HG03565 (cell line): ENCODE results near the gene CHST15.

ENCODE experiments used
- ATAC-seq: cut with Tn5 transposase; IDR thresholded peaks from one replicate; pipeline ENCODE4 v1.9.1; 2021; ENCODE audit warnings: mild to moderate bottlenecking, moderate library complexity; ENCODE audit not compliant: unreplicated experiment

Gene CHST15

DNA sequence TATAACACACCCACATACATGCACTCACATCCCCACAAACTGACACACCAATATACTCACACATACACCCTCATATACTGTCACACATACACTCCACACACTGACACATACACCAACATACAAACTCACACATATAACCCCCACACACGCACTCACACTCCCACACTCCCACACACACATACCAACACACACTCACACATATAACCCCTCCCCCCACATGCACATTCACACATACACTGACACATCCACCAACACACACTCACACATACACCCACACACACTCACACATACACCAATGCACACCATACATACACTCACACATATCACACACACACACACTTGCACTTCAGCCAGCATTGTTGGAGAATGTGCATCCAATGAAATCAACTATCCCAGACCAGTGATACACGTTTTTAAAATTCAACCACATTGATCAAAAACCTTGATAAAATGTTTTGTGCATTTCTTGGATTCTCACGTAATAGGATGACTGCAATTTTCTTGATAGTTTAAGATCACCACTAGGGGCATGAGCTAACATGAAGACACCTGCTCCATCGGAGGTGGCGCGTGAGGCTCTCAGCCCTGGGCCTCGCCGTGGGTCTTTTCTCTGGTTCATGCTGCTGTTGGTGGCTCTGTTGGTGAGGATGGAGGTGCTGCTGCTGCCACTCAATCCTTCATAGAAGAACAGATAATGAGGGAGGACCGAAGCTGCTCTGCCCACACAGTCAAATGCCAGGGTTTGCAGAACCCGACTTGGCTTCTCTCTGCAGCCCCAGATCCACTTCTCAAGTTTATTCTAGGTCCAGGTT lies 32.1 kb upstream of the CHST15 start:
- ATAC-seq = no peak

DNA sequence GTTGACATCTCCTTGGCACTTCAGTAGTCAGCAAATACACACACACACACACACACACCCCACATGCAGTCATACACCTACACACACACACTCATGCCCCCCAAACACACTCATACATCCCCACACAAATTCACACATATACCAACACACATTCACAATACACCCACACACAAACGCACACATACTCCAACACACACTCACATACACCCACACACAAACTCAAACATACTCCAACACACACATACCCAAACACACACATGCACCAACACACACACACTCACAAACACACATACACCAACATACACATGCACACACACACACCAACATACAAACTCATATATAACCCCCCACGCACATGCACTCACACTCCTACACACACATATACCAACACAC lies 31.4 kb upstream of the CHST15 start:
- no peak for ATAC-seq

DNA sequence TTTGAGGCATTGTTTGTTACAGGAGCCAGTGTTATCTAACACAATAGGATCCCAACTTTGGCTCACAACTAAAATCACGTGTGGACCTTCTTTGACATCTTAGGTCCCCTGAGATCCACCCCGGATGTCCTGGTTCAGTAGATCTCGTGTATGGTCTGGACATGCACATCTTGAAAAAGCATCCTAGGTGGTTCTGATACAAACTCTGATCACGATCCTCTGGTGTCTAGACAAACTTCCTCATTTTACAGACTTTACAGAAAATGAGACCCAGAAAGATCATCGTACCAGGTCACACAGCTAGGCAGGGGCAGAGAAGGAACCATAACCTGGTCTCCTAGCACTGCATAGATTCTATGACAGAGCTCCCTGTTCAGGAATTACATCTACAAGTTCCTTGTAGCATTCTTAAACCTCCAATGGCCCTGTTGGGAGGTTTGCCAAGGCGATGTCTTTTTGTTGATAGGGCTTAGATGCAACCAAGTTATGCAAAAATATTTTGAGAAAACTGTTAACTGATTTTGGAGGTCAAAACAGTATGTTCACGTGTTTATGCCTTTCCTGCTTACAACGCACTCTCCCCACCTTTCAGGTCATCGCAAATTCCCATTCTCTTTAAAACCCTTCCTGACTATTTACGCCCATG lies 30.8 kb upstream of the CHST15 start:
- peak; percentile 36 for ATAC-seq

DNA sequence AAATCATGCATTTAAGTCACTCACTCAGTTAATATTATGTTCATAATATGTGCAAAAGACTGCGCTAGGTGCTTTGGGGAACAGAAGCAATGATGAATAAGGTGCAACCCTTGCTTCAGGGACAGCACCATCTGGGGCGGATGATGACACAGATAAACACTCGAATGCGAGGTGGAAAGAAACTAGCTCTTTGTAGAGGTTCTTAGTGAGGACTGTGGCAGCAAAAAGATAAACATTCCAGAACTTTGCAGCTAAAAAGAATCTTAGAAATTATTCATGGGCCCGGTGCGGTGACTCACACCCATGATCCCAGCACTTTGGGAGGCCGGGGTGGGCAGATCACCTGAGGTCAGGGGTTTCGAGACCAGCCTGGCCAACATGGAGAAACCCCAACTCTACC lies 29.8 kb upstream of the CHST15 start:
- no peak for ATAC-seq

DNA sequence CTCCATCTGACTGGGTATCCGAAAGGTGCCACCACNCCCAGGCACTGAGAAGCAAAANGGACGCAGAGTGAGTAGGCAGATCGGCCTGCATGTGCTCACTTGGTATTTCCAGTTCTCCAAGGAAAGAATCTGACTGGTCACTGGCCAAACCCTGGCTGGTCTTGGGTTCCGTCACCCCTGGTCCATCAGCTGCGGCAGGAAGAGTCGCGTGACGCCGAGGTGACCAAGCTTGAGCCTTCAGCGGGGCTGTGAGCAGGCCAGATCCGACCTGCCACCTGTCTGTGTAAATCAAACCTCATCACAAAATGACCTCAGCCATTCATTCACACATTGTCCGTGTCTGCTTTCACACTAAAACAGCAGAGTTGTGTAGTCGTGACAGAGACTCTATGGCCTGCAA lies 28.8 kb upstream of the CHST15 start:
- no peak for ATAC-seq

DNA sequence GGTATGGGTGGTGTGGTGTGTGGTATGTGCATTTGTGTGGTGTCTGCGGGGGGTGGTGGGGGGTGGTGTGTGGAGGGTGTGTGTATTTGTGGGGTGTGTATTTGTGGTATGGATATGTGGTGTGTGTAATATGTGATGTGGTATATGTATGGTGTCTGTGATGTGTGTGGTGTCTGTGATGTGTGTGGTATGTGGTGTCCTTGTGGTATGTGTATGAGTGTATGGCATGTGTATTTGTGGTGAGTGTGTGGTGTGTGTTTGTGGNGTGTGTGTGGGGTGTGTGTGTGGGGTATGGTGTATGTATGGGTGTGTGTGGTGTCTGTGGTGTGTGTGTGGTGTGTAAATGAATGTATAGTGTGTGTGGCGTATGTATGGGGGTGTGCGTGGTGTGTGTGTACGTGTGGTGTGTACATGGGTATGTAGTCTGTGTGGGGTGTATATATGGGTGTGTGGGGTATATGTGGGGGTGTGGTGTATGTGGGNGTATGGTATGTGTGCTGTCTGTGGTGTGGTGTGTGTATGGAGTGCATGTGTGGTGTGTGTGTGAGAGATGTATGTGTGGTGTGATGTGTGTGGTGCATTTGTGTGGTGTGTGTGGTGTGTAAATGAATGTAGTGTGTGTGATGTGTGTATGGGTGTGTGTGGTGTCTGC lies 27.1 kb upstream of the CHST15 start:
- ATAC-seq = no peak

DNA sequence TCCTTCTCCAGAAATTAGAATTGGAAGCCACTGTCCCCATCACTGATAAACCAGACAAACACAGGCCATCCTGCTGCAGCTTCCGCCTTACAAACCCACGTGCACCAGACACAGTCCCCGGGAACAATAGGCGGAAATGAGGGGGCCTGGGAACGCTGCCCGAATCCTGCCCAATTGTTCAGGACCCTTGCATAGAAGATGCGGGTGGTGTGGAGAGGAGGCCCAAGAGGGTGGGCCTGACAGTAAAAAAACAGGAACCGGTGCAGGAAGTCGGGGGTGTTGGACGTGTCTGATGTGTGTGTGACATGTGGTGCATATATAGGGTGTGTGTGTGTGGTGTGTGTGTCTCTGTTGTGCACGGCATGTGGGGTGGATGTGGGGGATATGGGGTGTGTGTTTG lies 26.5 kb upstream of the CHST15 start:
- ATAC-seq = no peak

DNA sequence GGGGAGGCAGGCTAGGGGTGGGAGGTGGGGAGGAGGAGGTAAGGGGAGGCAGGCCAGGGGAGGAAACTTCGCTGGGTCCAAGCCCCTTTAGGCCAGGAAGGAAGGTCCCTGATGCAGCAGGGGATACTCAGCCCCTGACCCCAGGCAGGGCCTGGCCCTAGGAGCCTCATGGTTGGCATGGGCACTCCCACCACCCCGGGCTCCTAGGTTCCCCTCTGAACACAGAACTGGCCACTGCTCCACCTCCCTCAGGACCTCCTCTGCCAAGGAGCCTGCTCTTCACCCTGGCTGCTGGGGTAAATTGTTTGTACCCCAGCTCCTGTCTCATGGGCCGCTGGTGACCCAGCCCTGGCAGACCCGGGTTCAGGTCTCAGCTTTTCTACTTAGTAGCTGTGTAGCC lies 25.8 kb upstream of the CHST15 start:
- ATAC-seq = no peak

DNA sequence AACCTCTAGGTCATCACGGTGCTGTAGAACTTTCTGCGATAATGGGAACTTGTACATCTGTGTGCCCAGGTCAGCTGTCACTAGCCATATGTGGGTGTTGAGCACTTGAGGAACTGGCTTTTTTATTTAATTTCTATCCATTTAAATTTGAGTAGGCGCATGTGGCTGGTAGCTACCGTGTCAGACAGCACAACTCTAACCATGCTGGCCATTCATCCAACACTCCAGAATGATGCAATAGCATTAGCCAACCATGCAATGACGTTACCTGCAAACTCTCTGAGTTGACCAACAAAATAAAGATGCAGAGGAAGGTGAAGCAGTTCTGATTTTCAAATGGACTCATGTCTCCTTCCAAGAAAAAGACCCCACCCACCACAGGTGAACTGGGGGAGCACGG lies 24.4 kb upstream of the CHST15 start:
- no peak for ATAC-seq

DNA sequence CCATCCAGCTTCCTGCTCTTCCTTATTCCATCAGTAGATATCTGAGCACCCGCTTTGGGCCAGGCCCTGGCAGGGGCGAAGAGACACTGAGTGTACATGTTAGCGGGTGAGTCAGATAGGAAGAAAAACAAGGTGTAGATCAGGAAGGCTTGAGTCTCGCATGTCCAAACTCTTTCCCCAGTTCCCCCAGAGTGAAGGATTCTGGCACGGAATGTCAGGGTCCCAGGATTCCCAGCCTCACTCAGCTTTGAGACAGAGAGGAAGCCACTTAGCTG lies 24.1 kb upstream of the CHST15 start:
- ATAC-seq = no peak

DNA sequence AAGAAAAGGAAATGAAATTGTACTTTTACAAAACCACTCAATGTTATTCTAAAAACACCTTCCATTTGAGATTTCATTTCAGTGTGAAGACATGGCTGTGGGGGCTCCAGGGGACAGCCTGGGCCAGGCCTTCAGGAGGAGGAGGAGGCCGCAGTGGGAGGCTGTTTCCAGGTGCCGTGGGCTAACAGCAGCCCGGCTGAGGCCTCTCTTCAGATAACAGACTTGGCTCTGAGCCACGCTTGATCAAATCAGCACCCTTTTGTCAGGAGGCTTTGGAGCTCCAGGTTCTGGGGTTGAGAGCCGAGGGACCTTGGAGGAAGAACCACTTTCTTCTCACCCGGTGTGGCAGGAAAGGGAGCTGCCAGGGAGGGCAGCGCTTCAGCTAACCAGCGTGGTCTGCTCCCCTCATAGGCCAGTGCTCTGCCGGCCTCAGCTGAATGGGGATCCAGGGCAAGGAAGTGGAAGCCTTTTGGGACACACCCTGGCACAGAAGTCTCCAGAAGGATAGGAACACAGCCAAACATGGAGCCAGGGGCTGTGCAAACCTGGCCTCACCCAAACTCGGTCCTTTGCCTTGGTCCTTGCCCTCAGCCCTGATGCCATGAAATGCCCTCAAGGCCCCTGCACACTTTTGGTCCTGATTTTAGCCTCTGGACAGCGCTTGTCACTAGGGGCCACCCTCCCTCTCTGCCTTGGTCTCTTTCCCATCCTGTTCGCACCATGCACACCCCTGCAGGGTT lies 23.5 kb upstream of the CHST15 start:
- ATAC-seq = no peak

DNA sequence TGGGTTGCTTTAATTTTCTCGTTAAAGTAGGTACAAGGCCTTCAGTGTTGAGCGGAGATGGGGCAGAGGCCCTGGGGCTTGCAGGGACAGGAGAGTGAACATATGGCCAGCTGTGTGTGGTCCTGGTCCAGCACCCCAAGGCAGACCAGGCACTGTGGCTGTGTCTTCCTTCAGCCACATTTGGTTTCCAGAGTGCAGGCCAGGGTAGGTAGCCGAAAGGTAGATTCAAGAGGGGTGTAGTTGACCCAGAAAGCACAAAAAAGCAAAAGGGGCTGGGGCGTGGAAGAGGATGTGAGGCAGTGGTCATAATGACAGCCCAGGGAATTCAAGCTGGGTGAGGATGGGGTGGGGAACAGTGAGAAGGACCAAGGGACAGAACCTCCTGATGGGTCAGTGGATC lies 21.3 kb upstream of the CHST15 start:
- no peak for ATAC-seq

DNA sequence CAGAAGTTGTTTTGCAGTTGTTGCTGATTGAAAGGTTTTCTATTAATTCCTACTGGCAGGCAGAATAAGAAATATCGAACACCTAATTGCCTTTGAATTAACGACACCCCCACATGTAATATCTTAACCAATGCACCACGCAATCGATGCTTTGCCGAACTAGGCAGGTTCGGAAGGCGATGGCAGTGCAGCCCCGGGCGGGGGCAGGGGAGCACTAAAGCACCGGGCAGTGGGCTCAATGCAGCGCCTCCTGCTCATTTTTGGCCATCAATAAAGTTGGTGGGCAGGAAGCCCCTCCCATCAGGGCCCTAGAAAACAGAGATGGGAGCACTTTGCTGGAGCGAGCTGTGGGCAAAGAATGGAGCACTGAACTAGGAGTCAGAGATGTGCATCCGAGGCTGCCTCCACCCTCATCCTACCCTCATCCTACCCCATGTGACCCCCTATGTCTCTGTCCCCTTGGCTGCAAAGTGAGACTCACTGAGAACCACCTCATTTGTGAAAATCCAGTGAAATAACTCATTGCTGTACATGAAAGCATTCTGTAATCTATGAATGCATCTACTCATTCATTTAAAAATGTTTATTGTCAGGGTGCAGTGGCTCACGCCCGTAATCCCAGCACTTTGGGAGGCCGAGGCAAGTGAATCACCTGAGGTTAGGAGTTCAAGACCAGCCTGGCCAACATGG lies 19.6 kb upstream of the CHST15 start:
- ATAC-seq = no peak

DNA sequence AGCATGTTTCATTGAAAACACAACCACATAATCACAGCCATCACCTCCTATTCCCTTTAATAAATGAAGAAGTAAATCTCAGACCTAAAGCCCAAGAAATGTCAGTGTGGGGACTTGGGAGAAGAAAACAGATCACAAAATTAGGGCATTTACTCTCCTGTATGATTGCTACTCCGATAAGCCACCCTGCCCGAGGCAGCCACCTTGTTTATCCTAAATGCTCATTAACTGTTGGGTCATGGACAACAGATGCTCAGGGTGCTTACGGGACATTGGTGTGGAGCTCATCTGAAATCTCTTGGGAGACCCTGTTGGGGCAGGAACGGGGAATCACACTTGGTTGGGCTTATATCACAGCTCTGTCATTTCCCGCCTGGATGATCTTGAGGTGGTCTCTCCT lies 17.5 kb upstream of the CHST15 start:
- ATAC-seq = no peak

DNA sequence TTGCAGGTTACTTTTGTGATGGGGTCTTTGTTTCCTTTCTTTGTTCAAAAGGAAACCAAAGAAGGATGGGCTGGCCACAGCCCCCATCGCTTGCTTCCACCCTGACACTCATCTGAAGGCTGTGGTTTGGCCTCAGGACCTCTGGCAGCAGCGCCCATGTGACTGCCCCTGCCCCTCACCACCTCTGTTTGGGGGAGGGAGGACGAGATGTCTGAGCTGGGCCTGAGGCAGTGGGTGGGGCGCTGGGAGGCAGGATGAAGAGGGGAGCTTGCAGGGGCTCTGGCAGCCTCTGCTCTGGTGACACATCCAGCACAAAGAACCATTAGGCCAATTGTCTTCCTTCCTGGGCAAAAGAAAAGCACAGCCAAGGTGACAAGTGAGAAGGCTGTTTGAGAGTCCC lies 15.9 kb upstream of the CHST15 start:
- no peak for ATAC-seq

DNA sequence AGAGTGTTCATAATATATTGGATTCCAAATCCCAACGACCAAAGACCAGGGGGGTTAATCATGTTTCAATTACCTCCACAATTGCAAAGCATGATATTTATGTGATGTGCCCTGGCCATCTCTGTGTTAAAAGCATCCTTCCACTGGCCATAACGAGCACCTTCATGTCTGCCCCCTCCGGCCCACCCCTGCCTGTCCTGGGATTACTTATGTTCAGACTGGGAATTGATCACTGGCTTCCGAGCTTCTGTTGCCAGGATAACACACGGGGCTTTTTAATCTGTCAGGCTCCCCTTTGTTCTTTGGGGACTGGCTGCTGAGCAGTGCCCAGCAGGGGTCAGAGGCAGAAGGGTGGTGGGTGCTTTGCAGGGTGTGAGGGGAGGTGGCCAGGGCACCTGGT lies 13.7 kb upstream of the CHST15 start:
- no peak for ATAC-seq

DNA sequence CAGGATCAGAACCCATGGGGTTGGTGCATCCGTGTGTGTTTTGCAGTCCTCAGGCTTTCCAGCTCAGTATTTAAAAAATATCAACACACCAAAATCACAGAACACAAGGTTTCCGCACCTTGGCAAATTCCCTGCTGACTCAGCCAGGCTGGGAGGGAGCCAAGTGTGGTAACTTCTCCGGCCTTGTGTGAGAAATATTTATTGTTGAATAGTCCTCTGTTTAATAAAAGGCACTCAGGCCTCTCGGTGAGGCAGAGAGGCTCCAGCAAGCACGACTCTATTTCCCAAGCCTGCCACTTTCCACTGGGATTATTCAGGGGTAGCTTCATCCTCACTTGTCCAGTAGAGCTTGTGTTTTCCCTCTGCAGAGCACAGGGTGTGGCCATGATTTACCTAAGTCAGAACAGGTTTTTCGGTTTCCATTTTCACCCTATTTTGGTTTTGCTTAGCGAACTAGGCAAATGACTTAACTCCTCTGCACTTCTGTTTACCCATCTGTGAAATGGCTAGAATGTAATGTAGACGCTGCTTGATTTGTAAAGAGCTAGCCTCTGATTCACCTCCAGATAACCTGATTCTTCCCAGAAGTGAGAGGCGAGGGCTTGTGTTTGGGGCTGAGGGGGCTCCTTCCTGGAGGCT lies 13.0 kb upstream of the CHST15 start:
- ATAC-seq = peak; percentile 87

DNA sequence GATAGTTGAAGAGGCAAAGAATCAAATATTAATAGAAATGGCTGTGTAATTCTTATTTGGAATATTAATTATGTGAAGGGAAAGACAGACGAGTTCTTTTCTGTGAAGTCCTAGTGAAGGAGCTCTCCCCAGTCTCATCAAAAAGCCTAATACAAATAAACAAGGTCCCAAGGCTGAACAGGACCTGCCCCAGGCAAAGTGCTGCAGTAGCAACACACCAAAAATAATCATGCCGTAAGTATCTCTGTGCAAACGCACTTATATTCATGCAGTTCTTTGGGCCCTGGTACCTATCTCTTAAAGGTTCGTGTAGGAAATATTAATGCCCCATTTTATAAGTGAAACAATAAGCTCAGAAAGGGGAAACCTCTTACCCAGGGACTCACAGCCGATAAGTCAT lies 12.2 kb upstream of the CHST15 start:
- no peak for ATAC-seq

DNA sequence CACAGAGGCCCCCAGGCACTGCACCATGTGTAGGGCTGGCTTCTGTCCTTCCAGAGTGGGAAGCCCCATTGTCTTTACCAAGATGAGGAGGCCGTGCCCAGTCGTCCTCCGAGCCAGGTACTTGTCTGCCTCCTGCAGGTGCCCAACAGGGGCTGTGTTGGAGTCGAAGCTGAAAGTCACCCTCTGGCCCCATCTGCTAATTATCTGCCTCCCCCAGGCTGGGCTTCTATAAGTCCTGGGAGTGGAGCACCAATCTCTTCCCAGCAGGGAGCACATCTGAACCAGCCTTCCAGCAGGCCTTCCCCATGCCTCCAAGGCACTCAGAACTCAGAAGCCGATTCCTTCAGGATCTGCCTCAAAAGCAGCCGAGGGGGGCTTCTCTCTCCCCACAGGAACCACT lies 11.6 kb upstream of the CHST15 start:
- no peak for ATAC-seq

DNA sequence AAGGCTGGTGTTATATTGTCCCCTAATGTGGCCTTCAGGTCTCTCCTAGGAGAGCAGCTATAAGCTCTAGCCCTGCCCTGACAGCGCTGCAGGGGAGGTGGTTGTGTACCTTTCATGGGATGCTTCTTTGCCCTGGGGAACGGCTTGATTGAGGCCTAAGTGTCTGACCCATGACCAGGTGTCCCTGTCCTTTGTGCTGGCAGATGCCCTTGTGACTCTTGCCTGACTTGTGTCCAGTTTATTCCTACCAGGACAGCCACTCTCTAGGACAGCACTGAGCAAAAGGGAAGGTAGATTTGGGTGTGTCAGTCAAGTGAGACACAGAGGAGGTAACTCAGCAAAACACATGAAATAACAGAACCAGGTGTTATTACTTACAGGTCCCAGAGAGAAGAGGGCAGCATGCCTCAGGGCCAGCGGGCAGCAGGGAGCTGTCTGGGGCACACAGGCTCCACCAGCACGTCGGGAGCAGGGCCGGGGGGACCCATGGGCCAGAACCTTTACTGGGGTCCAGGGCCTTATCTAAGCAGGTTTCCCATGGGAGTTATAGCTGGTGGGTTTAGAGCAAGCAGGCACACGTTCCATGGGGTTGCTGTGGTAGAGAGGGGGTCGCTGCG lies 10.7 kb upstream of the CHST15 start:
- no peak for ATAC-seq
